Fibroblast of the aortic adventitia (primary cell): ENCODE data around the gene SERINC4. TPM values are rescaled to one million over a fixed set of nuclear protein-coding genes. Genes with fewer than 3 reads are reported as not detected.
A peak's percentile ranks its signal among the peaks of the same experiment; 100 is the strongest.

Source experiments
- DNase-seq: peaks from one replicate; pipeline ENCODE4 v3.0.0-alpha.2; 2010; ENCODE audit warnings: low read depth
- H3K4me3 ChIP-seq: 2 replicates; pipeline ENCODE4 v1.5.1; 2011; ENCODE audit warnings: low read depth, mild to moderate bottlenecking, control low read depth, low read length, moderate library complexity
- CTCF ChIP-seq: IDR thresholded peaks from 2 replicates; pipeline ENCODE4 v1.5.1; 2011; ENCODE audit warnings: mild to moderate bottlenecking, low read length, control low read depth, inconsistent platforms; ENCODE audit not compliant: insufficient read depth
- total RNA-seq: library from RNA; depleted of rRNA; stranded (reverse); fragments of >200 nt; gene quantifications from 2 replicates; pipeline ENCODE4 v1.2.3, GENCODE V29; 2012; ENCODE audit warnings: low replicate concordance

The SERINC4 gene
- total RNA-seq, 1 donor = 0.18 TPM

- no peak for TF ChIP-seq CTCF
- peak overlapping the region; percentile 100 for H3K4me3 ChIP-seq
- DNase-seq = no peak
Observed at GRCh38 chr15:43793647-43794046, 6.4 kb downstream of the SERINC4 start.

DNA sequence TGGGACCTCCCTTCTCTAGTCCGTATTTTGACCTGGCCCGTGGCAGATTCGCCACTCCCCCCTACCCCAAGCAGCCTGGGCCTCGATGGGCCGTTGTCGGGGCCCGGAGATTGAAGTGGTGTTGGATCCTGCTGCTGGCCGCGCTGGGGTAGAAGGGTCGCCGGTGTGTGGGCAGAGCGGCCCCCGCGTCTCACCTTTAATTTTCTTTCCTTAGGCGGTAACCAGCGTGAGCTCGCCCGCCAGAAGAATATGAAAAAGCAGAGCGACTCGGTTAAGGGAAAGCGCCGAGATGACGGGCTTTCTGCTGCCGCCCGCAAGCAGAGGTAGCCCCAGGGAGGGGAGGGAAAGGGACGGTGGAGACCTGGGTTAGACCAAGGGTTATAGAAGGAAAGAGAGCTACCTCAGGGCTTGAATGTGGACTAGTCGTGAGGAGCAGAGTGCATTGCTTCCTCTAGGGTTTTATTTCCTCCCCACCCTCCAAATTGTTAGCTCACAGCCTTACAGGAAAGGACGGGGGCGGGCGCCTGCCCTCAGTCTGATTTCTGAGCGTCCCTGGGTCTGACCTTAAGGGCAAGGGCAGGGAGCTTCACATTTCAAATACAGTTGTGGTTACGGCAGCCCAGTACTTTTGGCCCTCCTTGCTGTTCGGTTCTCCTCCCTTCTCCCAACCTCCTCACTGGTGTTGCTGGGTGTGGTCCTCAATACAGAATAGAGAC lies 7.1 kb downstream of the SERINC4 start:
- peak; percentile 45 for DNase-seq
- TF ChIP-seq CTCF = peak; percentile 33
- H3K4me3 ChIP-seq = peak overlapping the region; percentile 100

DNA sequence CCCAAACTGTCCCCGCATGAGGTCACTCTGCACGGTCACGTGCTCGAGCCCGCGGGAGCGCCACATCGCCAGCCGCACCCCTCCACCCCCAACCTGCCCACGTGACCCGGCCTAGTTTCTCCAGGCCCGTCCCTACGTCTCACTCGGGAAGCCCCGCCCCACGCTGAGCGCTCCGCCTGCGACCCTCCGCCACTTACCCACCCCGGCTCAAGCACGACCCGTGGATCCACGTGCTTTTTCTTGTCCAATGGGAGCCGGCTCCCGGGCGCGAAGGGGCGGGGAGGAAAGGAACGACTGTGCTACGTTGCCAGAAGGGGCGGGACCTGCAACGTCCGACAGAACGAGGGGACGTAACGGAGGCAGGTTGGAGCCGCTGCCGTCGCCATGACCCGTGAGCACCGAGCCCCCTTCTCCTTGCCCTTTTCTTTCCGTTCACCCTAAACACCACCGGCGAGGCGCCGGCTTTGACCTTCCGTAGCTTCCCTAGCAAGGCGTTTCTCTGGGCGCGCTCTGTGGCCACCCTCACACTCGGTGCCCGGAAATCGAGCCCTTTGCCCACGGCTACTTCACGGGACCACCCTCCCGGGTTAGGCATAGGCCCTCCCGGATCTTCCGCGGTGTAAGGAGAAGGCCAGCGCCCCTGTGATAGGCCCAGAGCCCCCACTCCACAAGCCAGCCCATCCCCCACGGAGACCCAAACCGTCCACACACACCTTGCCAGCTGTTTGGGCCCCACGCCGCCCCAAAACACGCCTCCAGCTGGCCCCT lies 7.8 kb downstream of the SERINC4 start, which contains the start of gene SERF2:
TSS of gene SERF2 (plus strand) at position 328 of the 768 bp plus-strand sequence. CDS start at position 385, 57 bp downstream.
- H3K4me3 ChIP-seq = peak within 1 kb of the TSS; percentile 100
- no peak for TF ChIP-seq CTCF
- peak; percentile 99 for DNase-seq

- no peak overlapping the region for H3K4me3 ChIP-seq
- no peak for TF ChIP-seq CTCF
- DNase-seq = no peak
Observed at GRCh38 chr15:43789409-43789808, 10.6 kb downstream of the SERINC4 start.

GRCh38 chr15:43779016-43779415 lies 21.0 kb downstream of the SERINC4 start:
- H3K4me3 ChIP-seq = no peak overlapping the region
- no peak for TF ChIP-seq CTCF
- no peak for DNase-seq

GRCh38 chr15:43777267-43777914 lies 22.6 kb downstream of the SERINC4 start:
- peak; percentile 79 for TF ChIP-seq CTCF

More at GRCh38 chr15:43777267-43777914, 22.6 kb downstream of the SERINC4 start:
- peak overlapping the region; percentile 80 for H3K4me3 ChIP-seq
- DNase-seq = peak; percentile 75
